Measurements from ENCODE around the gene STYXL2. TPM values are rescaled to one million over a fixed set of nuclear protein-coding genes. Genes with fewer than 3 reads are reported as not detected.

The STYXL2 gene
- total and polyA plus RNA-seq, 2 donors (not counting 3 experiments of a cell fraction or from before 2014, with no cell fraction given), result not detected

DNA sequence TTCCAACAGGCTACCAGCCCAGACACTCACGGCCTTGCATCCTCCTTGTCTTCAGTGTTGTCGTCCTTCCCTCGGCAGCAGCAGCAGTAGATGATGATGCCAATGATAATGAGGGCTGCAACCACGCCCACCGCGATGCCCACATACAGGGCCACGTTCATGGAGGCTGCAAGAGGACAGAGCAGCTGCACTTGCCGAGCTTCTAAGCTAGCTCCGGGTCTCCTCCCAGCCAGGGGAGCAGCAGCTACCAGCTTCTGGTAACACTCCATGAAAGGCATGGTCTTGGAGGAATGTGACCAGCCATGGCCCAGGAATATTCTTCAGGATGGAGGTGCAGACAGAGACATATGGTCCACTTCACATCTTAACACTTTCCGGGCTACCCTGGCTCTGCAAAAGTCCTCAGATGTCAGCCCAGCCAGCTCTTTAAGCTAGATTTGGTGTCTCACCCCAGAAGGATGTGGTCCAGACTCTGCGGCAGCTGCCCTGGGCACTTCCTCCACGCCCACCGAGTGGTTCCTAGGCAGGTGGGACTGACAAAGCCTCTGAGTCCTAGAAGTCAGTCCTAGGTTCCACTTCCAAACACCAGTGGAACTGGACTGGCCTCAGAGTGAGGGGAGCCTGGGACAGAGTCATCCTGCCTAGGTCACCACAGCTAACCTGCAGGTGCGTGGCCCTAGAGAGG lies 38.8 kb upstream of the STYXL2 start:
- CTCF ChIA-PET, result interaction anchor here (12.6 kb wide), 1 partner anchor 144 kb away, joined by 509 read pairs; no protein-coding TSS in a partner anchor

More for the DNA sequence above, 38.8 kb upstream of the STYXL2 start:
- peaks cover 3% of the 10 kb centered on the region for H3K4me1 ChIP-seq (ENCODE audit: control insufficient read depth, extremely low read depth, insufficient read depth, low read length)
- no peak overlapping the region for H2AFZ ChIP-seq (ENCODE audit: low read depth, low read length)
- BruUV-seq (replicated peaks), result no TSS peak
- H3K9me3 ChIP-seq (replicated peaks; ENCODE audit: control insufficient read depth, insufficient read depth, low read length), result no peaks in the 10 kb centered on the region
- no peaks in the 10 kb centered on the region for H3K27me3 ChIP-seq (ENCODE audit: control insufficient read depth in 2 of 2, insufficient read depth in 2 of 2, low read length in 2 of 2)
- FAIRE-seq, result no peak
- no peak for DNase-seq (ENCODE audit: low read depth, low spot score)
- no peak overlapping the region for H3K4me3 ChIP-seq (replicated peaks in 1 of 3; ENCODE audit: insufficient read depth in 1 of 3, low read depth in 1 of 3, low read length in 3 of 3)
- POLR2A ChIA-PET, result no interaction called here
- no peaks in the 10 kb centered on the region for H3K9me1 ChIP-seq (replicated peaks; ENCODE audit: control insufficient read depth, extremely low read depth, insufficient read depth, low read length)
- no peak for TF ChIP-seq GATA2 (IDR thresholded peaks at IDR 0.05; ENCODE audit: insufficient read depth, insufficient read length, low read depth, low read length)
- no peak for TF ChIP-seq EZH2 (IDR thresholded peaks at IDR 0.05; ENCODE audit: borderline replicate concordance, low read depth, low read length, severe bottlenecking)
- TF ChIP-seq CTCF (IDR thresholded peaks at IDR 0.05; ENCODE audit: extremely low read depth in 1 of 2, insufficient read depth in 1 of 2, low read depth in 1 of 2, low read length in 2 of 2), result no peak
- H3K4me2 ChIP-seq (ENCODE audit: insufficient read depth, low read length), result no peak overlapping the region
- H3K27ac ChIP-seq (ENCODE audit: insufficient read depth, low read depth, low read length), result no peak overlapping the region
- dilution Hi-C loops (cut with MboI; ENCODE audit: extremely low pct_ligation_motif_present, low sequenced_read_pairs), result no loop called here
- H4K20me1 ChIP-seq (replicated peaks; ENCODE audit: control insufficient read depth, extremely low read depth, insufficient read depth, low read length), result no peaks in the 10 kb centered on the region
- no peaks in the 10 kb centered on the region for H3K79me2 ChIP-seq (ENCODE audit: control insufficient read depth, insufficient read depth, low read length)
- no peaks in the 10 kb centered on the region for H3K36me3 ChIP-seq (ENCODE audit: control insufficient read depth in 2 of 2, extremely low read depth in 1 of 2, insufficient read depth in 2 of 2, low read length in 2 of 2)
- H3K9ac ChIP-seq (replicated peaks; ENCODE audit: extremely low read depth, insufficient read depth, low read length), result no peak overlapping the region
- intact Hi-C loops (cut with micrococcal nuclease), result loop anchor here (5.0 kb wide), 1 partner anchor 233 kb away; no protein-coding TSS in a partner anchor

Data from endothelial cell of umbilical vein (primary cell).